Measurements from ENCODE around the gene GLRX3. TPM values are rescaled to one million over a fixed set of nuclear protein-coding genes. Genes with fewer than 3 reads are reported as not detected.

The GLRX3 gene
- total and polyA plus RNA-seq, 4 donors = 37.6 to 71.1 (median 57.5) TPM

Other genes with a start within 250 kb of the GLRX3 start
- 1 to 10 TPM in 1 of 2 donors, not detected in 1; 1.1 TPM for gene EBF3, start 172.1 kb upstream of the GLRX3 start, total RNA-seq
- under 1 TPM; 0.06 to 0.08 TPM for gene EBF3, start 172.1 kb upstream of the GLRX3 start, polyA plus RNA-seq
- 1 to 10 TPM; 3.0 to 6.4 TPM for gene C10orf143, start 25.6 kb upstream of the GLRX3 start, total RNA-seq
- gene C10orf143, start 25.6 kb upstream of the GLRX3 start, polyA plus RNA-seq = 1 to 10 TPM; 3.2 to 9.0 TPM

Measured in lung (tissue), 4 donors.